ENCODE measurements around the gene FKBP2. TPM values are rescaled to one million over a fixed set of nuclear protein-coding genes. Genes with fewer than 3 reads are reported as not detected.

The FKBP2 gene
- total RNA-seq, 3 donors from 2014 or later (not counting 1 experiment from before 2014, with no cell fraction given) = 26.4 to 39.3 (median 30.3) TPM

DNA sequence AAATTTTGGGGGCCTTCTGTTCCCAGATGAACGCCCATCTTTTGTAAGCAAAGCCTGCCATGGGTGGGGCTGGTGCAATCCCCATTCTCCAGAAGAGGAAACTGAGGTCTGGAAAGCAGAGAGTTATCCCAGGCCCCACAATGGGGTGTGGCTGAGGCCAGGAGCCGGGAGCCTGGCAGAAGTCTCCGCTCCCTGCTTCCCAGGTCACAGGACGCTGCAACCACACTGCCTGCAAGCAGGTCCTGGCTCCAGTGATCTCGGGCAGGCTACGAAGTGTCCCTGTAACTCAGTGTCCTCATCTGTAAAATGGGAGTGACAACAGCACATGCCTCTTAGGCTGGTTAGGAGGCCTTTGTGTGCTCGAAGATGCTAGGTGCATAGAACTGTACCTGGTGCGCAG, 12.1 kb downstream of the FKBP2 start:
- DNase-seq (no peak), ATAC-seq (no peak)
- H3K4me3 ChIP-seq (ENCODE audit: low read length) = no peak overlapping the region
- Mint-ChIP-seq H3K27ac (no peak overlapping the region), H3K4me3 (no peak overlapping the region), H3K4me1 (peaks cover 2 to 15% of the 10 kb centered on the region in 2 donors), H3K9me3 (no peaks in the 10 kb centered on the region), H3K27me3 (ENCODE audit: low read depth in 2 of 2) (no peaks in the 10 kb centered on the region), H3K36me3 (no peaks in the 10 kb centered on the region)
- no peaks in the 10 kb centered on the region for H3K27me3 ChIP-seq (ENCODE audit: control insufficient read depth, insufficient read depth, low read length)
- intact Hi-C loops (cut with micrococcal nuclease) = no loop called here
- no peaks in the 10 kb centered on the region for H3K9me3 ChIP-seq (ENCODE audit: control insufficient read depth, insufficient read depth, low read length)
- no peak overlapping the region for H3K27ac ChIP-seq (ENCODE audit: low read length)
- H3K4me1 ChIP-seq (ENCODE audit: control insufficient read depth, insufficient read depth, low read length) = peaks cover 27% of the 10 kb centered on the region
- TF ChIP-seq, protein P1, sequence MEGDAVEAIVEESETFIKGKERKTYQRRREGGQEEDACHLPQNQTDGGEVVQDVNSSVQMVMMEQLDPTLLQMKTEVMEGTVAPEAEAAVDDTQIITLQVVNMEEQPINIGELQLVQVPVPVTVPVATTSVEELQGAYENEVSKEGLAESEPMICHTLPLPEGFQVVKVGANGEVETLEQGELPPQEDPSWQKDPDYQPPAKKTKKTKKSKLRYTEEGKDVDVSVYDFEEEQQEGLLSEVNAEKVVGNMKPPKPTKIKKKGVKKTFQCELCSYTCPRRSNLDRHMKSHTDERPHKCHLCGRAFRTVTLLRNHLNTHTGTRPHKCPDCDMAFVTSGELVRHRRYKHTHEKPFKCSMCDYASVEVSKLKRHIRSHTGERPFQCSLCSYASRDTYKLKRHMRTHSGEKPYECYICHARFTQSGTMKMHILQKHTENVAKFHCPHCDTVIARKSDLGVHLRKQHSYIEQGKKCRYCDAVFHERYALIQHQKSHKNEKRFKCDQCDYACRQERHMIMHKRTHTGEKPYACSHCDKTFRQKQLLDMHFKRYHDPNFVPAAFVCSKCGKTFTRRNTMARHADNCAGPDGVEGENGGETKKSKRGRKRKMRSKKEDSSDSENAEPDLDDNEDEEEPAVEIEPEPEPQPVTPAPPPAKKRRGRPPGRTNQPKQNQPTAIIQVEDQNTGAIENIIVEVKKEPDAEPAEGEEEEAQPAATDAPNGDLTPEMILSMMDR (IDR thresholded peaks at IDR 0.05) = no peak
- peaks cover 6% of the 10 kb centered on the region for H3K36me3 ChIP-seq (ENCODE audit: control insufficient read depth, insufficient read depth, low read length)
- 94% methylated on average over 8 of the region's 8 CpGs for WGBS (ENCODE audit: insufficient coverage)

DNA sequence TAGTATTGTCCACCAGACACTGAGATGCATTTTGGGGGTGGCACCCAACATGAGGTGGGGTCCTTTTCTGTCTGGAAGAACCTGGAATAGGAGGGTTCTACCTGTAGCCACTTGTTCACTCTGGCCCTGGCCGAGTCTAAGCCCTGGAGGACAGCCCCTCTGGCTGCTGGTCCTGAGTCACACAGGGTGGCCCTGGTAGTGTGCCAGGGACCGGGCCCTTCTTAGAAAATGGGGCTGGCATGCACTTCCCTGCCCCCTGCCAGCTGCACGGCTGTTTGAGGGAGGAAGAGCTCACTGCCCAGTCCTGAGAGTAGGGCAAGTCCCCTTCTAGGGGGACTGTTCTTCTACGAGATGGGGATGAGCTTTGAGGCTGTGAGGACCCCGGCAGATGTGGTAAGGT, 12.6 kb downstream of the FKBP2 start:
- Mint-ChIP-seq H3K36me3 (no peaks in the 10 kb centered on the region), H3K9me3 (no peaks in the 10 kb centered on the region), H3K27me3 (ENCODE audit: low read depth in 2 of 2) (no peaks in the 10 kb centered on the region), H3K27ac (no peak overlapping the region), H3K4me3 (no peak overlapping the region), H3K4me1 (peaks cover 0 to 15% of the 10 kb centered on the region in 2 donors)
- Histone ChIP-seq H3K4me1 (ENCODE audit: control insufficient read depth, insufficient read depth, low read length) (peaks cover 27% of the 10 kb centered on the region), H3K27me3 (ENCODE audit: control insufficient read depth, insufficient read depth, low read length) (no peaks in the 10 kb centered on the region), H3K36me3 (ENCODE audit: control insufficient read depth, insufficient read depth, low read length) (peaks cover 6% of the 10 kb centered on the region), H3K4me3 (ENCODE audit: low read length) (no peak overlapping the region), H3K9me3 (ENCODE audit: control insufficient read depth, insufficient read depth, low read length) (no peaks in the 10 kb centered on the region), H3K27ac (ENCODE audit: low read length) (no peak overlapping the region)
- 83% methylated on average over 5 of the region's 5 CpGs for WGBS (ENCODE audit: insufficient coverage)
- intact Hi-C loops (cut with micrococcal nuclease) = no loop called here
- no peak for DNase-seq
- TF ChIP-seq, protein P1 (IDR thresholded peaks at IDR 0.05) = no peak
- ATAC-seq = no peak

DNA sequence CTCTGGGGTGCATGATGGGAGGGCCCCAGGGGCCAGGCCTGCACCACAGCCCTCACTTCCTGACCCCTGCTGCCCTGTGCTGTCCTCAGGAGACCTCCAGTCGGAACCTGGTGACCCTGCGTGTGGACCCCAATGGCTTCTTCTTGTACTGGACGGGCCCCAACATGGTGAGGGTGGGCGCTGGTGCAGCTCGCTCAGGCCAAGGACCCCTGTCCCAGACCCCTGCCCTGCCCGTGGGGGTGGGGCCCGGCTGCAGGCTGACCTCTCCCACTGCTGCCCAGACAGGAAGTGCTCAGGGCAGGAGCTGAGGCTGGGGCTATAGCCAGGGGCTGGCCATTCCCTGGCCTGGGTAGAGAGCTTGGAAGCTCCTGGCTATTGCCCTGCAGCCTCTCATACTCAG, 13.4 kb downstream of the FKBP2 start:
- peaks cover 27% of the 10 kb centered on the region for H3K4me1 ChIP-seq (ENCODE audit: control insufficient read depth, insufficient read depth, low read length)
- H3K36me3 Mint-ChIP-seq = no peaks in the 10 kb centered on the region
- no peaks in the 10 kb centered on the region for H3K9me3 ChIP-seq (ENCODE audit: control insufficient read depth, insufficient read depth, low read length)
- H3K4me3 Mint-ChIP-seq = no peak overlapping the region
- ATAC-seq (no peak), DNase-seq (no peak)
- H3K27ac Mint-ChIP-seq = no peak overlapping the region
- no peaks in the 10 kb centered on the region for H3K27me3 ChIP-seq (ENCODE audit: control insufficient read depth, insufficient read depth, low read length)
- WGBS (ENCODE audit: insufficient coverage) = 97% methylated on average over 7 of the region's 7 CpGs
- no peak overlapping the region for H3K27ac ChIP-seq (ENCODE audit: low read length)
- peaks cover 6% of the 10 kb centered on the region for H3K36me3 ChIP-seq (ENCODE audit: control insufficient read depth, insufficient read depth, low read length)
- H3K27me3 Mint-ChIP-seq (ENCODE audit: low read depth in 2 of 2) = no peaks in the 10 kb centered on the region
- intact Hi-C loops (cut with micrococcal nuclease) = no loop called here
- TF ChIP-seq, protein P1 (IDR thresholded peaks at IDR 0.05) = no peak
- H3K4me1 Mint-ChIP-seq = peaks cover 0 to 12% of the 10 kb centered on the region in 2 donors
- no peaks in the 10 kb centered on the region for H3K9me3 Mint-ChIP-seq
- no peak overlapping the region for H3K4me3 ChIP-seq (ENCODE audit: low read length)
